ENCODE results near the gene FSIP1. TPM values are rescaled to one million over a fixed set of nuclear protein-coding genes. Genes with fewer than 3 reads are reported as not detected.

Gene FSIP1
- total and polyA plus RNA-seq, 2 donors from 2014 or later, result 0.75 to 2.4 TPM

- Histone ChIP-seq H3K27ac (ENCODE audit: low read depth in 2 of 2, low read length in 2 of 2) (no peak overlapping the region), H3K36me3 (ENCODE audit: control insufficient read depth in 2 of 3, insufficient read depth in 3 of 3, low read length in 3 of 3) (no peaks in the 10 kb centered on the region), H3K4me1 (ENCODE audit: control insufficient read depth in 2 of 3, insufficient read depth in 2 of 3, low read depth in 1 of 3, low read length in 3 of 3) (peaks cover 0 to 9% (median 8%) of the 10 kb centered on the region in 3 donors), H3K9ac (ENCODE audit: low read length in 3 of 3) (no peak overlapping the region), H3K4me3 (ENCODE audit: low read length in 3 of 3) (no peak overlapping the region), H3K9me3 (ENCODE audit: control insufficient read depth in 2 of 3, insufficient read depth in 1 of 3, low read length in 3 of 3) (no peaks in the 10 kb centered on the region), H3K27me3 (ENCODE audit: control insufficient read depth, insufficient read depth, low read length) (no peaks in the 10 kb centered on the region)
- no peak for FAIRE-seq
- no peak for TF ChIP-seq CTCF (IDR thresholded peaks at IDR 0.05; ENCODE audit: borderline replicate concordance, extremely low read depth, insufficient read depth)
- intact Hi-C loops (cut with DNase I), result no loop called here
- no peak for DNase-seq
Observed at GRCh38 chr15:39785841-39786240, 3.2 kb upstream of the FSIP1 start.

- H3K9ac ChIP-seq (ENCODE audit: low read length in 3 of 3), result no peak overlapping the region
- peaks cover 0 to 9% (median 8%) of the 10 kb centered on the region in 3 donors for H3K4me1 ChIP-seq (ENCODE audit: control insufficient read depth in 2 of 3, insufficient read depth in 2 of 3, low read depth in 1 of 3, low read length in 3 of 3)
- DNase-seq (no peak), FAIRE-seq (no peak)
- intact Hi-C loops (cut with DNase I), result no loop called here
- H3K27me3 ChIP-seq (ENCODE audit: control insufficient read depth, insufficient read depth, low read length), result no peaks in the 10 kb centered on the region
- no peak overlapping the region for H3K27ac ChIP-seq (ENCODE audit: low read depth in 2 of 2, low read length in 2 of 2)
- no peaks in the 10 kb centered on the region for H3K9me3 ChIP-seq (ENCODE audit: control insufficient read depth in 2 of 3, insufficient read depth in 1 of 3, low read length in 3 of 3)
- H3K4me3 ChIP-seq (ENCODE audit: low read length in 3 of 3), result no peak overlapping the region
- no peaks in the 10 kb centered on the region for H3K36me3 ChIP-seq (ENCODE audit: control insufficient read depth in 2 of 3, insufficient read depth in 3 of 3, low read length in 3 of 3)
- no peak for TF ChIP-seq CTCF (IDR thresholded peaks at IDR 0.05; ENCODE audit: borderline replicate concordance, extremely low read depth, insufficient read depth)
Observed at GRCh38 chr15:39785139-39785538, 2.5 kb upstream of the FSIP1 start.

- TF ChIP-seq CTCF (IDR thresholded peaks at IDR 0.05; ENCODE audit: borderline replicate concordance, extremely low read depth, insufficient read depth), result no peak
- intact Hi-C loops (cut with DNase I), result no loop called here
- Histone ChIP-seq H3K9me3 (ENCODE audit: control insufficient read depth in 2 of 3, insufficient read depth in 1 of 3, low read length in 3 of 3) (no peaks in the 10 kb centered on the region), H3K36me3 (ENCODE audit: control insufficient read depth in 2 of 3, insufficient read depth in 3 of 3, low read length in 3 of 3) (no peaks in the 10 kb centered on the region), H3K27me3 (ENCODE audit: control insufficient read depth, insufficient read depth, low read length) (no peaks in the 10 kb centered on the region), H3K4me3 (ENCODE audit: low read length in 3 of 3) (no peak overlapping the region), H3K27ac (ENCODE audit: low read depth in 2 of 2, low read length in 2 of 2) (no peak overlapping the region), H3K9ac (ENCODE audit: low read length in 3 of 3) (no peak overlapping the region), H3K4me1 (ENCODE audit: control insufficient read depth in 2 of 3, insufficient read depth in 2 of 3, low read depth in 1 of 3, low read length in 3 of 3) (peaks cover 0 to 9% (median 8%) of the 10 kb centered on the region in 3 donors)
- FAIRE-seq, result no peak
- DNase-seq, result no peak
Observed at GRCh38 chr15:39784638-39785037, 2.0 kb upstream of the FSIP1 start.

- DNase-seq, result no peak
- Histone ChIP-seq H3K4me3 (ENCODE audit: low read length in 3 of 3) (peak overlapping the region in 1 of 3 donors; percentile 98), H3K9ac (ENCODE audit: low read length in 3 of 3) (peak overlapping the region in 1 of 3 donors; percentile 60), H3K27me3 (ENCODE audit: control insufficient read depth, insufficient read depth, low read length) (no peaks in the 10 kb centered on the region), H3K27ac (ENCODE audit: low read depth in 2 of 2, low read length in 2 of 2) (no peak overlapping the region), H3K4me1 (ENCODE audit: control insufficient read depth in 2 of 3, insufficient read depth in 2 of 3, low read depth in 1 of 3, low read length in 3 of 3) (peaks cover 0 to 9% (median 8%) of the 10 kb centered on the region in 3 donors), H3K36me3 (ENCODE audit: control insufficient read depth in 2 of 3, insufficient read depth in 3 of 3, low read length in 3 of 3) (no peaks in the 10 kb centered on the region), H3K9me3 (ENCODE audit: control insufficient read depth in 2 of 3, insufficient read depth in 1 of 3, low read length in 3 of 3) (no peaks in the 10 kb centered on the region)
- intact Hi-C loops (cut with DNase I), result no loop called here
- no peak for FAIRE-seq
- TF ChIP-seq CTCF (IDR thresholded peaks at IDR 0.05; ENCODE audit: borderline replicate concordance, extremely low read depth, insufficient read depth), result no peak
Observed at GRCh38 chr15:39784125-39784524, 1.5 kb upstream of the FSIP1 start.
